CD8-positive, alpha-beta memory T cell (primary cell): Measurements from ENCODE around the gene KCNK17. TPM values are rescaled to one million over a fixed set of nuclear protein-coding genes. Genes with fewer than 3 reads are reported as not detected.
A peak's percentile ranks its signal among the peaks of the same experiment; 100 is the strongest.

Experiments used
- CTCF ChIA-PET: fragments of 350-600 bp; sonication (Branson Sonifier 250); formaldehyde crosslinking; loops from one replicate; lab custom pipeline; 2021; ENCODE audit warnings: antibody characterized with exemption; lab: Charles Lee
- POLR2A ChIA-PET: fragments of 350-600 bp; sonication (Branson Sonifier 250); formaldehyde crosslinking; loops from one replicate; lab custom pipeline; 2021; ENCODE audit warnings: antibody characterized with exemption; lab: Charles Lee
- DNase-seq, 5 donors: peaks; one replicate each; pipeline versions ENCODE4 v3.0.0 to v3.0.0-alpha.2; 2020 to 2022; ENCODE audit warnings: mixed read lengths in 1 of 5
- H3K27ac ChIP-seq: one replicate; pipeline ENCODE4 v1.7.0; 2013; ENCODE audit warnings: low read depth, mild to moderate bottlenecking, low read length, moderate library complexity
- H3K27me3 ChIP-seq: 2 replicates; pipeline ENCODE4 v1.7.0; 2013; ENCODE audit warnings: low read length, mild to moderate bottlenecking; ENCODE audit not compliant: insufficient read depth, poor library complexity, severe bottlenecking
- H3K36me3 ChIP-seq: 2 replicates; pipeline ENCODE4 v1.7.0; 2013; ENCODE audit warnings: mild to moderate bottlenecking, low read length, moderate library complexity; ENCODE audit not compliant: insufficient read depth
- H3K4me1 ChIP-seq: 2 replicates; pipeline ENCODE4 v1.7.0; 2013; ENCODE audit warnings: mild to moderate bottlenecking, low read length, moderate library complexity; ENCODE audit not compliant: insufficient read depth
- H3K4me3 ChIP-seq: 2 replicates; pipeline ENCODE4 v1.7.0; 2013; ENCODE audit warnings: mild to moderate bottlenecking, low read length
- H3K9me3 ChIP-seq: 2 replicates; pipeline ENCODE4 v1.7.0; 2013; ENCODE audit warnings: mild to moderate bottlenecking, low read length
- H3K27ac Mint-ChIP-seq, 8 donors: one replicate each; pipeline ENCODE4 v1.8.0; 2020 to 2021; ENCODE audit warnings: mixed read lengths in 8 of 8, mild to moderate bottlenecking in 6 of 8, inconsistent platforms in 3 of 8, moderate library complexity in 3 of 8
- H3K27me3 Mint-ChIP-seq, 2 donors: one replicate each; pipeline ENCODE4 v1.8.0; 2020 to 2021; ENCODE audit warnings: mixed read lengths in 2 of 2, mild to moderate bottlenecking in 1 of 2, moderate library complexity in 1 of 2
- H3K36me3 Mint-ChIP-seq, 3 donors: one replicate each; pipeline ENCODE4 v1.8.0; 2020 to 2021; ENCODE audit warnings: mixed read lengths in 3 of 3, inconsistent platforms in 1 of 3, mild to moderate bottlenecking in 1 of 3
- H3K4me1 Mint-ChIP-seq, 3 donors: one replicate each; pipeline ENCODE4 v1.8.0; 2020 to 2021; ENCODE audit warnings: mixed read lengths in 3 of 3, inconsistent platforms in 1 of 3, mild to moderate bottlenecking in 1 of 3
- H3K4me3 Mint-ChIP-seq, 7 donors: one replicate each; pipeline ENCODE4 v1.8.0; 2020 to 2021; ENCODE audit warnings: mixed read lengths in 7 of 7, mild to moderate bottlenecking in 6 of 7, moderate library complexity in 4 of 7, inconsistent platforms in 2 of 7
- H3K9me3 Mint-ChIP-seq, 5 donors: one replicate each; pipeline ENCODE4 v1.8.0; 2020 to 2022; ENCODE audit warnings: mixed read lengths in 5 of 5, mild to moderate bottlenecking in 3 of 5, moderate library complexity in 2 of 5, inconsistent platforms in 1 of 5
- polyA plus RNA-seq: library from polyadenylated mRNA; unstranded; fragments of 300-500 nt; fragmentation: Illumina TruSeq; gene quantifications from one replicate; pipeline ENCODE4 v1.2.3, GENCODE V29; 2021
- total RNA-seq, 2 experiments: library from RNA; stranded (reverse); gene quantifications; one replicate each; pipeline ENCODE4 v1.2.3, GENCODE V29; 2021

Gene KCNK17
- total and polyA plus RNA-seq, 3 experiments from 2014 or later: not detected

- Histone ChIP-seq H3K4me3 (no peak overlapping the region), H3K9me3 (no peaks in the 10 kb centered on the region), H3K27me3 (peaks cover 5% of the 10 kb centered on the region), H3K27ac (no peak overlapping the region), H3K4me1 (no peaks in the 10 kb centered on the region), H3K36me3 (no peaks in the 10 kb centered on the region)
- ChIA-PET POLR2A (no interaction called here), CTCF (no interaction called here)
- no peak for DNase-seq
- Mint-ChIP-seq H3K36me3 (no peaks in the 10 kb centered on the region), H3K27me3 (peaks cover 27 to 53% of the 10 kb centered on the region in 2 donors), H3K27ac (no peak overlapping the region), H3K4me1 (no peaks in the 10 kb centered on the region), H3K9me3 (no peaks in the 10 kb centered on the region), H3K4me3 (no peak overlapping the region)
Measured at GRCh38 chr6:39330476-39330875, 16.3 kb upstream of the KCNK17 start.

DNA sequence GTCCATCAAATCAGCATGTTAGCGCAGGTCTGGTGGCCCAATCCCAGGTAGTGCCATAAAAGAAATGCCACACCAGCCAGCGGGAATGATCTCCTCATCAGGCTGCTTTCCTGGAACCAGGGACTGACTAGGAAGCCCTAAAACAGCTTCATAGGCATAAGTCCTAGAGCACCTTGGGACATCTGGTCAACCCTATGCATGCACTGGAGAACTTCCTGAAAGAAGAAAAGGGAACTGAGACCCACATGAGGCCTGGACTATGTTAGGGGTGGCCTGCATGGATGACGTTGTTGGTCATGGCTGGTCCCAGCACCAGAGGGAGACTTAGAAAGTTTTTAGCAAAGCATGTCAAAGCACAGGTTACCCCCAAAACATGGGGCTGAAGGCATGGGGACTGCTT lies 15.8 kb upstream of the KCNK17 start:
- H3K36me3 Mint-ChIP-seq: no peaks in the 10 kb centered on the region
- H3K36me3 ChIP-seq: no peaks in the 10 kb centered on the region
- DNase-seq: no peak
- H3K4me1 Mint-ChIP-seq: no peaks in the 10 kb centered on the region
- no peak overlapping the region for H3K27ac ChIP-seq
- H3K4me3 ChIP-seq: no peak overlapping the region
- peaks cover 27 to 53% of the 10 kb centered on the region in 2 donors for H3K27me3 Mint-ChIP-seq
- CTCF ChIA-PET: no interaction called here
- no peak overlapping the region for H3K4me3 Mint-ChIP-seq
- H3K27ac Mint-ChIP-seq: no peak overlapping the region
- no peaks in the 10 kb centered on the region for H3K9me3 Mint-ChIP-seq
- POLR2A ChIA-PET: no interaction called here
- H3K4me1 ChIP-seq: no peaks in the 10 kb centered on the region
- peaks cover 5% of the 10 kb centered on the region for H3K27me3 ChIP-seq
- H3K9me3 ChIP-seq: no peaks in the 10 kb centered on the region

GRCh38 chr6:39328066-39328465 lies 13.8 kb upstream of the KCNK17 start:
- peaks cover 2% of the 10 kb centered on the region for H3K27me3 ChIP-seq
- no peaks in the 10 kb centered on the region for H3K4me1 ChIP-seq
- no peak overlapping the region for H3K4me3 Mint-ChIP-seq
- no peaks in the 10 kb centered on the region for H3K9me3 ChIP-seq
- no peaks in the 10 kb centered on the region for H3K9me3 Mint-ChIP-seq
- H3K27ac ChIP-seq: no peak overlapping the region
- no peak overlapping the region for H3K4me3 ChIP-seq
- no peak overlapping the region for H3K27ac Mint-ChIP-seq
- ChIA-PET CTCF (no interaction called here), POLR2A (no interaction called here)
- peaks cover 32 to 54% of the 10 kb centered on the region in 2 donors for H3K27me3 Mint-ChIP-seq
- H3K36me3 ChIP-seq: no peaks in the 10 kb centered on the region
- H3K36me3 Mint-ChIP-seq: no peaks in the 10 kb centered on the region
- DNase-seq: no peak
- H3K4me1 Mint-ChIP-seq: no peaks in the 10 kb centered on the region

DNA sequence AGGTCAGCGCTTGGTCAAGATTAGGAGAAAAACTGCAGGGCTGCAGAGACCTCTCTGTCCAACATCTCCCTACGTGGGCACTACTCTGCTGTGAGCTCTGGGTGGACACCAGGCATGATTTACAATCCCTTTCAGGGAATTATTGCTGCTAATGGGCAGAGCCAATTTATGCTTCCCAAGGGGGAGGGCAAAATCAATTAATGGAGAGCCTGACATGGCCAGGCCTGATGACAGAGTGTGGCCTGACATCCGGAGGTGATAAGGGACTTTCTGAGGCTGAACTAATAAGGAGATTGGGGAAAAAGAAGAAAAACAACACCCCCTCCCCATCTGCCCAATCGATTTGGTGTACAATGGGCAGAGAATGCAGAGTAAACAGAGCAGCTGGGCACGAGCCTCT lies 13.3 kb upstream of the KCNK17 start:
- CTCF ChIA-PET: interaction anchor here (1.0 kb wide), 1 partner anchor 18 kb away, joined by 3 read pairs; no protein-coding TSS in a partner anchor
- H3K4me3 ChIP-seq: no peak overlapping the region
- no peaks in the 10 kb centered on the region for H3K4me1 ChIP-seq

DNA sequence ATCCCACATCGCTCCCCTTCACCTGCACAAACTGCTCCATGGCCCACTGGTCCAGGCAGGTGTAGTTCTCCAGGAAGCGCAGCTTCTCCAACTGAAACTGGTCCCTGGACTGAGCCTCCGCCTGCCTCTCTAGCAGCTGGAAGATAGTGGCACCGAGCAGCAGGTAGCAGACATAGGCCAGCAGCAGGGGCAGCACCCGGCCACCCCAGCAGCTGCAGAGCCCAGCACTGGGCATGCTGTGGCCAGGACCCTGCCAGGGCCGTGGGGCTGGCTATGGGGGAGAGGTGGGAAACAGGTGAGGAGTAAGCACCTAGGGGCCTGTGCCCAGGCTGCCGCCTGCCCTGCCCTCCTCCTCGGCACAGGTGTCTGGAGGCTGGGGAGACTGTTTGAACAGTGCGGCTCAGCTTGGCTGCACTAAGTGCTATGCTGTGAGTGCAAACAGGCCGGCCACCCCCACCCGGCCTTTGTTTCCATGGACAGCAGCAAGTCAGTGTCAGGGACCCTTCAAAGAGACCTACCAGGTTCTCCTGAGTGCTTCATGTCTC lies 8.2 kb upstream of the KCNK17 start, which contains the start of gene KCNK16:
KCNK16 (minus strand) TSS at position 397 of the 545 bp plus-strand sequence; CDS start at position 235, 162 bp downstream.
- Histone ChIP-seq H3K27me3 (no peaks in the 10 kb centered on the region), H3K4me3 (no peak within 1 kb of the TSS), H3K9me3 (no peaks in the 10 kb centered on the region), H3K27ac (no peak within 1 kb of the TSS), H3K4me1 (no peaks in the 10 kb centered on the region), H3K36me3 (no peaks in the 10 kb centered on the region)
- Mint-ChIP-seq H3K4me1 (no peaks in the 10 kb centered on the region), H3K27me3 (peaks cover 16 to 27% of the 10 kb centered on the region in 2 donors), H3K9me3 (no peaks in the 10 kb centered on the region), H3K27ac (no peak within 1 kb of the TSS), H3K4me3 (no peak within 1 kb of the TSS), H3K36me3 (no peaks in the 10 kb centered on the region)
- no peak for DNase-seq
- CTCF ChIA-PET: no interaction called here
- POLR2A ChIA-PET: no interaction called here

More for the DNA sequence above, 13.3 kb upstream of the KCNK17 start:
- POLR2A ChIA-PET: no interaction called here
- H3K27ac ChIP-seq: no peak overlapping the region
- DNase-seq: no peak
- no peaks in the 10 kb centered on the region for H3K36me3 Mint-ChIP-seq
- peak overlapping the region in 1 of 8 donors; percentile 5 for H3K27ac Mint-ChIP-seq
- no peaks in the 10 kb centered on the region for H3K9me3 Mint-ChIP-seq
- H3K4me3 Mint-ChIP-seq: no peak overlapping the region
- no peaks in the 10 kb centered on the region for H3K4me1 Mint-ChIP-seq
- H3K27me3 Mint-ChIP-seq: peaks cover 28 to 49% of the 10 kb centered on the region in 2 donors
- H3K36me3 ChIP-seq: no peaks in the 10 kb centered on the region
- no peaks in the 10 kb centered on the region for H3K27me3 ChIP-seq
- no peaks in the 10 kb centered on the region for H3K9me3 ChIP-seq

GRCh38 chr6:39321761-39322160 lies 7.5 kb upstream of the KCNK17 start:
- no peak for DNase-seq
- POLR2A ChIA-PET: no interaction called here

GRCh38 chr6:39320363-39320984 lies 6.3 kb upstream of the KCNK17 start:
- Histone ChIP-seq H3K9me3 (no peaks in the 10 kb centered on the region), H3K27me3 (peaks cover 4% of the 10 kb centered on the region), H3K4me1 (no peaks in the 10 kb centered on the region), H3K36me3 (no peaks in the 10 kb centered on the region), H3K27ac (no peak overlapping the region), H3K4me3 (no peak overlapping the region)
- H3K36me3 Mint-ChIP-seq: no peaks in the 10 kb centered on the region
- no peak overlapping the region for H3K27ac Mint-ChIP-seq
- no peak overlapping the region for H3K4me3 Mint-ChIP-seq
- ChIA-PET CTCF (no interaction called here), POLR2A (no interaction called here)
- no peaks in the 10 kb centered on the region for H3K9me3 Mint-ChIP-seq
- DNase-seq: no peak
- H3K27me3 Mint-ChIP-seq: peaks cover 19 to 34% of the 10 kb centered on the region in 2 donors
- H3K4me1 Mint-ChIP-seq: no peaks in the 10 kb centered on the region

More at GRCh38 chr6:39321761-39322160, 7.5 kb upstream of the KCNK17 start:
- Histone ChIP-seq H3K4me1 (no peaks in the 10 kb centered on the region), H3K27ac (no peak overlapping the region), H3K9me3 (no peaks in the 10 kb centered on the region), H3K27me3 (no peaks in the 10 kb centered on the region), H3K4me3 (no peak overlapping the region), H3K36me3 (no peaks in the 10 kb centered on the region)
- H3K9me3 Mint-ChIP-seq: no peaks in the 10 kb centered on the region
- no peaks in the 10 kb centered on the region for H3K36me3 Mint-ChIP-seq
- peaks cover 16 to 27% of the 10 kb centered on the region in 2 donors for H3K27me3 Mint-ChIP-seq
- H3K4me1 Mint-ChIP-seq: no peaks in the 10 kb centered on the region
- H3K27ac Mint-ChIP-seq: no peak overlapping the region
- no peak overlapping the region for H3K4me3 Mint-ChIP-seq
- CTCF ChIA-PET: no interaction called here

DNA sequence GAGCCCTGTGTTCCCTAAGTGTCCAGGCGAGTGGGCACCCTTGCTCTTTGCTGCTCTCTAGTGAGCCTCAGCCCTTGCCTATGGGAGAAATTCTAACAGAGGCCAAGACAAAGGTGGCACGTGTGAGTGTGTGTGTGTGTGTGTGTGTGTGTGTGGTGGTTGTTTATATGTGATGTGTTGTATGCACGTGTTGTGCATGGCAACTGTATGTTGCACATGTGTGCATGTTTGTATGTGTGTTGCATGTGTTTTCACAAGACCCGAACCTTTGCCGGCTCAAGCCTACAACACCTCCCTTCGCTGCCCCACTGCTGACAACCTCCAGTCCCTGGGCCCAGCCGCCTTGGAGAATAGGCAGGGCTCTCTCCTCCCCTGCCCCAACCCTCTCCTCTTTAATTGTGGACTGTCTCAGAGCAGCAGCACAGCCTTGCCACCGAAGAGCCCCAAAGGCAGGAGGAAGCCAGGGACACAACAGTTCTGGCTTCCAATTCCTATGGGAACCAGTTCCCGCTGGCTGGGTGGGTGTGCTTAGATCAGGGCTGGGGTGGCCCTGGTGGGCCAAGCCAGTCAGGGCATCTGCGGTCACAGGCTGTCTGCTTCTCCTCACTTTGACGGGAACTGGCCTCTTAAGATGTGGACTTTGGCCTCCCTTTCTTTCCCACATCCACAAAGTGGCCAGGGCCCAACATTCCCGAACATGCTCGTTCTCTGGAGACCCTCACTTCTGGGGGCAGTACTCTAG lies 5.6 kb upstream of the KCNK17 start:
- H3K9me3 ChIP-seq: no peaks in the 10 kb centered on the region
- Mint-ChIP-seq H3K4me1 (no peaks in the 10 kb centered on the region), H3K27me3 (peaks cover 23 to 39% of the 10 kb centered on the region in 2 donors), H3K36me3 (no peaks in the 10 kb centered on the region), H3K27ac (no peak overlapping the region), H3K4me3 (no peak overlapping the region), H3K9me3 (no peaks in the 10 kb centered on the region)
- H3K4me1 ChIP-seq: no peaks in the 10 kb centered on the region
- no peaks in the 10 kb centered on the region for H3K36me3 ChIP-seq
- no peak overlapping the region for H3K4me3 ChIP-seq
- DNase-seq: no peak
- H3K27ac ChIP-seq: no peak overlapping the region
- ChIA-PET CTCF (interaction anchor here (1.1 kb wide), 1 partner anchor 9 kb away, joined by 3 read pairs; no protein-coding TSS in a partner anchor), POLR2A (no interaction called here)
- H3K27me3 ChIP-seq: peaks cover 8% of the 10 kb centered on the region
